ENCODE results near the gene ADRA1B.
A peak's percentile ranks its signal among the peaks of the same experiment; 100 is the strongest.
"Not testable (repeated sequence)": the region's sequence is repeated elsewhere in the genome, so short reads cannot be mapped to it uniquely, and the experiment has no call there.

ADRA1B gene

GRCh38 chr5:159929176-159929575, 12.9 kb downstream of the ADRA1B start:
- DNase-seq (ENCODE audit: low read depth): no peak

DNA sequence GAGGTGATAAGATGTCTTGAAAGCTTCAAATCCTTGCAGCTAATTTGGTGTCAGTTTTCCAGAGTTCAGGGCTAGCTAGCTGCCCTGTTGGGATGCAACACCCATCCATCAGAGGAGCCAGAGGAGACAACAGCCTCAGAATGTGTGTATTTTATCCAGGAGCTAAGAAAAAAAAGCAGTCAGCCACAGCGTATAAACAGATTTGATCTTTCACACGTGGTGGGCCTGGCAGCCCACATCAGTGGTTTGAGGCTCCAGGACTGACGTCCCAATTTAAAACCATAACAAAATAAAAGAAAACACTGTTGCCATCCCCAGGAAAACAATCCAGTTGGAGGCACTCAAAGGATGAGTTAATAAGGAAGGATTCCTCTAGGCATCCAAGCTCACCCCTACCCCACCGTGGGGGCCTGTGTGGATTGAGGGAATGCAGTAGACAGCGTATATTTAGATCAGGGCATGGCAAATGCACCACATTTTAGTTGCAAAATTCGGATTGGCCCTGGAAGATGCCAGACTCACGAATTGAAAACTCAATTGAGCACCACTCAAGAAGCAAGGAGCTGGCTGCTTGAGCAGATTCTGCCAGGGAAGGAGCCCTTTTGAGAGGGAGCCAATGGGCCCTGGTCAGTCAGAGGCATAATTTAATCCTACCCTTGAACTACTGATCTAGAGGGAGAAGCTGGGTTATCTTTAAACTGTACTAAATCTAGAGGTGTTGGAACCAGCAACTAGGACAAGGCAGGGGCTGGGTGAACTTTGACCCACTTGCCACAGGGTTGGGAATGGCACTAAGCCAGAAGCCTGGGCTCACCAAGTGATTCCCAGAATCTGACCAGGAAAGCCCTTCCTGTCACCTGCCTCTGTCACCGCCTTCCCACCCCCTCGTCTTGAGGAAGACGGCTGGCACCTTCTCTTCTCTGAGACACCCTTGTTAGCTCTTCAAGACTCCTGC, 17.5 kb downstream of the ADRA1B start:
- no peak for DNase-seq (ENCODE audit: low read depth)

DNA sequence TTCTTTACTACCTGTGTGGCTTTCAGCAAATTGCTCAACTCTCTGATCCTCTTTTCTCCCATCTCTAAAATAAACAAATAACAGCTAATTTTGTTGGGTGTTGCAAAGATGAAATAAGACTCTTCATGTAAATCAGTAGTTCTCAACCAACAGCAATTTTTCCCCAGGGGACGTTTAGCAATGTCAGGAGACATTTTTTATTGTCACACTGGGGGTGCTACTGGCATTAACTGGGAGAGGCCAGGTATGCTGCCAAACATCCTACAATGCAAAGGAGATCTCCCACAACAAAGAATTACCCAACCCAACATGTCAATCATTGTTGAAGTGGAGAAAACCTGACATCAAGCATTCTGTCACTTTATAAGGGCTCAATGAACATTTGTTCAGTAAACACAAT, 19.7 kb downstream of the ADRA1B start:
- DNase-seq (ENCODE audit: low read depth): no peak

DNA sequence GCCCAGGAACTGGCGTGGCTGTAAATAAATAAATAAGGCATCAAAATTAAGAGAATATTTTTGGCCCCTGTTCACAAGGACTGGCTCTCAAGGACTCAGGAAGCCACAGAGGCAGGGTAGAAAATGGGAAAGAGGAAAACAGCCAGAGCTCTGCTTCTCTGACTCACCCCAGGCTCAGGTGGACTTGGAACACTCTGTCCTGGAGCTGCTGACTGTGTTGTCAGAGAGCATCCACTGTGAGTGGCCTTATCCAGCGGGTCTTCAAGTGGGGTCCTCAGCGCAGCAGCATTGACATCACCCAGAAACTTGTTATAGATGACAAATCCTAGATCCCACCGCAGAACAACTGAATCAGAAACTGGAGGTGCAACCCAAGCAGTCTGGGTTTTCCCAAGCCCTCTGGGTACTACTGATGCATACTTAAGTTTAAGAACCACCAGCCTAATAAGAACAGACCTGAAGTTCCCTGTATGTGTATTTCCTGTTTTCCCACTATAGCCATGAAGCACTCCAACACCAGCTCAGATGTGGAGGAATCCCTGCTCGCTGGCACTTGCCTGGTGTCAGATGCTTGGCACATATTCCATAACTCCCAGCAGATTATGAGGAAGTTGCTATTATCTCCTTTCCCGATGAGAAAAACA, 20.5 kb downstream of the ADRA1B start:
- no peak for DNase-seq (ENCODE audit: low read depth)

- DNase-seq (ENCODE audit: low read depth): no peak
Measured at GRCh38 chr5:159937580-159937979, 21.3 kb downstream of the ADRA1B start.

DNA sequence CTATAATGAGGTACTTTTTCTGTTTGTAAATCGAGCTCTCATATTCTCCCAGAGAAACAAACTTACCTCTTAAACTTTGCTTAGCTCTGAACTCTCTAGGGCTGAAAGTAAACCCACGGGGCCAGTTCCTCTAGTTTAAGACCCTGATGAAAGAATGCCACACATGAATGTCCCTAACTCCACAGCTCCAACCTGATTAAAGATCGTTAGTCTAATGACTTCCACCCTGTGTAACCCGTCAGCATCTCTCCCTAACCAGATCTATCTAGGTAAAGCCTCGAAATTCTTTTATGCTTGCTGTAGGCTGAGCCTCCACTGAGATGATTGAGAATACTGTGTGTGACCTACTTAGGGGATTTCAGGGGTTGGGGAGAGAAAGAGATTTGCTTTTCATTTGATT, 27.0 kb downstream of the ADRA1B start:
- no peak for DNase-seq (ENCODE audit: low read depth)

DNA sequence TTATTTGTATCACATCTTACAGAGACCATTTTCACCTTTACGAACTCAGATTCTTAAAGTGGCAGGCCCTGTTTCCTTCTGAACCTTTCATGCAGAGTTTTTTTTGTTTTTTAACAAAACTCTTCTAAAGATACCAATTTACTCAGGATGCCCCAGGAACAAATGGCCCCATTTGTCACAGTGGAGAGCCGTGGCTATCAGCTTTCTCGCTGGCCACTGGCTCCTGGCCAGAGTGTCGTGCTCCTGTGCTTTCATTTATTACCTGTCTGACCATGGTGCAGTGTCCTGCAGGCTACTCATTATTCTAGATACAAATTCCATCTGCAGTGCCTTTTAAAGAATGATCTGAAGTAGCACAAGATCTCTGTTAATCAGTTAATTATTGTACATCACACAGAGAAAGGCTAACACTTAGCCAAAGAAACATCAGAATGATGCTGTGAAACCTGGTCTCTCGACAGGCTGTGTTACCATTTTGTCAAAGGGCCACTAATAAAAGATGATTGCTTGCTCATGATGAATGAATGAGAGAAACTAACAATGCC, 27.8 kb downstream of the ADRA1B start:
- DNase-seq (ENCODE audit: low read depth): no peak

GRCh38 chr5:159945359-159945758, 29.1 kb downstream of the ADRA1B start:
- no peak for DNase-seq (ENCODE audit: low read depth)

DNA sequence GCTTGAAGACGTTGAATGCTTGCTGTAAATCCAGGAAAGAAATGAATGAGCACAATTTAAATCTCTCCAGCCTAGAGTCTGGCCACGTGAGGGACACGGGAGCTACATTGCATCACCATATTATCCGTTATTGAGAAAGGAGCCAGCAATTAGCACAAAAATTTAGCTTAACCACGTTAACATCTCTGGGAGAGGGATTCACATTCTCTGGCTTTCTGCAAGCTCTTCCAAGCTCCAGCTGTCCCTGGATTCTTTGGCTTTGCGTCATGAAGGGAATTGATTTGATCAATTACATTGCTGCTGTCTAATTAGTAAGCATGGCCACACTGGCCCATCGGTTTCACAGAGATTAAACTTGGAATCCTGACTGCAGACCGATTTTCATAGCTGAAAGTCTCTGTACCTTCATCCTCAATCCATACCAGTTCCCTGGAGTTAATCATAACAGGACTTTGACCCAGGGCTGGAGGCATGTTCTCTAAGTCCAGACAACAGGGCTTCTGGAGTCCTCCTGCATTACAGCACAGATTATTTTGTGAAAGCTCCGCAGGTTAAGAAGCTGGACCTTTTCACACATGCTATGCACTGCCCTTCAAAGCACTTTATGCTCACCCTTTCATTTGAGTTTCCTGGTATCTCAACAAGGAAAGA, 31.6 kb downstream of the ADRA1B start:
- DNase-seq (ENCODE audit: low read depth): no peak

GRCh38 chr5:159951387-159951786, 35.1 kb downstream of the ADRA1B start:
- no peak for DNase-seq (ENCODE audit: low read depth)

GRCh38 chr5:159951834-159952233, 35.6 kb downstream of the ADRA1B start:
- DNase-seq (ENCODE audit: low read depth): no peak

- DNase-seq (ENCODE audit: low read depth): no peak
Measured at GRCh38 chr5:159953609-159954008, 37.3 kb downstream of the ADRA1B start.

DNA sequence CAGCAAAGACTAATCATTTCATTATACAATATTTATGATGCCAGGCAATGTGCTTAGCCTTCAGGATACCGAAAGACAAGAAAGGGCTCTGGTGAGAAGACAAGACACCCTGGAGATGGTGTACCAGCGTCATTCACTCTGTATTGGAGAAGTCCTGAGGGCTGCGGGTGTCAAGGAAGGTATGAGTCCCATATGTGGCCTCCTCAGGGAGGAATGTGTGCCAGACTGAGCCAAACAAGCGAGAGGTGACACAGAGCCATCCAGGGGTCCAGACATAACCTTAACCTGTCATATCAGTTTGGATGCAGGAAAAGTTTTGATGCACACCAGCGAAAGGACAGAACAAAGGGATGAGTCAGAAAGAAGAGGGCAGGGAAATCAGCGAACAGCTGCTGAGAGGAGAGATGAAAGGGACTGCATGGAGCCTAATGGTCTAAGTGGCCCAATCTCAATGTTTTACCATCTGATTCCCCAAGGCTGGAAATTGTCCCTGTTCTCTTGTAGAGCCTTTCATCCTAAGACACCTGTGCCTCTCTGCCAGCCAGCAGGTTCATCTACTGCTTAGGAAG, 38.9 kb downstream of the ADRA1B start:
- no peak for DNase-seq (ENCODE audit: low read depth)

DNA sequence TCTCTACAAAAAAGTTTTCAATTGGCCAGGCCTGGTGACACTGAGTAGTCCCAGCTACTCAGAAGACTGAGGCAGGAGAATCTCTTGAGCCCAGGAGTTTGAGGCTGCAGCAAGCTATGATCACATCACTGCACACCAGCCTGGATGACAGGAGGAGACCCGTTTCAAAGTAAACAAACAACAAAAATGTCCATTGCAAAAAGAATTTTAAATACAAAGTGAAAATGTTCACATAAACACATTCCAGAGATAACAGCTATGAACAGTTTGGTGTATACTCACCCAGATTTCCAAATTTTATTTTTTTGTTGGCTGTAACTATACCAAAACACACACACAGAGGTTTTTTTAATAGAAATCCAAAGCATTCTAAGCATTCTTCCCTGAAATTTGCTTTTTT, 39.8 kb downstream of the ADRA1B start:
- DNase-seq (ENCODE audit: low read depth): no peak

- DNase-seq (ENCODE audit: low read depth): no peak
Measured at GRCh38 chr5:159961176-159962160, 45.2 kb downstream of the ADRA1B start.

DNA sequence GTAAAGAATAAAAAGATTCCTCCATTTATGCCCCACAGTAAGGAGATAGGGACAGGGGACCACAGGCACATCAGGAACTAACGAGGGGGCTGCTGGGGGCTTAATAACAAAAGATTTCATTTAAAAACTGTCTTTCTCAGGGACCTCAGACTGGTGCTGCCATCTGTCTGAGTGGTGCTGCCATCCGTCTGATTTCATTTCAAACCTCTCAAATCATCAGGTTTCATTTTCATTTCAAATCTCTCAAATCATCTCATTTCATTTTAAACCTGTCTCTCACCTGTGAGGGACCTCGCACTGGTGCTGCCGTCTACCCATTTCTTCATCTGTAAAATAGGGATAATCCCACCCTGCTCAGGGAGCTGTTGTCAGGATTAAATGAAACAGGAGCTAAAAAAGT, 45.9 kb downstream of the ADRA1B start:
- no peak for DNase-seq (ENCODE audit: low read depth)

DNA sequence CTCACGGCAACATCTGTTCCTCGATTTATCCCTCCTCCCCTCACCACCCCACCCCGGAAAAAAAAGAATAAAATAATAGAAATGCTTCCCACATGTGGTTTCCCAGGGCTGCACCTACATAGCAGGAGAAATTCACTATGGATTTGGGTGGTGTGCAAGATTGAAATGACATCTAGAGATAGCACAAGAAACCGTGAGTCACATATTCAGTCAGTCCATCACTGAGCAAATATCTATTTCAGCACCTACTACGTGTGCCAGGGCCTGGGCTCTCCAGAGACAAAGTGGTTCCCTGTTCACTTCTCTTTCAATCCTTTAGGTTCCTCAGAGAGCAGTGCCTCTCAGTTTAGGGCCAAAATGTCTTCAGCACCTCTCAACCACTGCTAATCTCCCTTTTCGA, 47.7 kb downstream of the ADRA1B start:
- no peak for DNase-seq (ENCODE audit: low read depth)

DNA sequence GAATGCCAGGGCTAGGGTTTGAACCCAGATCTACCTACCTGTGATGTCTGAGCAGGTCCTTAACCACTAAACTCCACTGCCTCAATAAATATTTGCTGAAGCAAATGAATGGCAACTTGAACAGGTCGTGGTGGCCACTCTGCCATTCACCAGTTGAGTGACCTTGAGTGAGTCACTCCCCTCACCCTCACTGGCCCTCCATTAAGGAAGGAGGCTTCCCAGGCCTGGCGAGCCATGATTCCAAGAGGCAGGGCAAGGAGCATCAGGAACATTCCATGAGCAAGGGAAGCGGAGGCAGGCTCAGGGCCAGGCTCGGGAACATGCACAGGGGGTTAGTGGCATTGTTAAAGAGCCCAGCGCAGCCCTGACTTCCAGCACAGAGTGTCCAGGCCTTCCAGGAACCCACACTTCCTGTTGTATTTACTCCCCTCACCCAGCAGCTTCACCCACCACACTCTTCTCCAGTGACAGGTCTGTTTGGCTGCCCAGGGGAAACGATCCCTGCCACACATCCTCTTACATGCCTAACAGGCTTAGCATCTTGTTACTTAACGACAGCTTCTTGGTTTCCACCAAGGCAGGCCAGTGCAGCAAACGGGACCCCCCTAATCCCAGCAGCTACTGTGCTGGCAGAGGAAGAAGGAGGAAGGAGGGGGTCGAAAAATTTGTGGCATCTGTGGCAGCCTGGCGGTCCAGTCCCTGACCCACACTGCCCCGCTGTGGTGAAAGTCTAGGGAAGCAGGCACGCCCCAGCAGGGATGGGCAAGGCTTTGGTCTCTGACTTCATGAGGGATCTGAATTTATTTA, 49.0 kb downstream of the ADRA1B start:
- DNase-seq (ENCODE audit: low read depth): peak; percentile 29

DNA sequence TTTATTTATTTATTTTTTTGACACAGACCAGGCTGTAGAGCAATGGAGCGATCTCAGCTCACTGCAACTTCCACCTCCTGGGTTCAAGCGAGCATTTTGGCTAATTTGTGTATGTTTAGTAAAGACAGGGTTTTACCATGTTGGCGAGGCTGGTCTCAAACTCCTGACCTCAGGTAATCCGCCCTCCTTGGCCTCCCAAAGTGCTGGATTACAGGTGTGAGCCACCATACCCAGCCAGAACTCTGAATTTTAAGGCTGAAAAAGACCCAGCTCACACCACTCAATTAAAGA, 49.5 kb downstream of the ADRA1B start:
- DNase-seq (ENCODE audit: low read depth): not testable (repeated sequence)

- no peak for DNase-seq (ENCODE audit: low read depth)
Measured at GRCh38 chr5:159969966-159970365, 53.7 kb downstream of the ADRA1B start.

All from activated T-cell treated with anti-CD3 and anti-CD28 coated beads for 48 hours (primary cell).